ENCODE measurements around the gene EGFL7.

DNA sequence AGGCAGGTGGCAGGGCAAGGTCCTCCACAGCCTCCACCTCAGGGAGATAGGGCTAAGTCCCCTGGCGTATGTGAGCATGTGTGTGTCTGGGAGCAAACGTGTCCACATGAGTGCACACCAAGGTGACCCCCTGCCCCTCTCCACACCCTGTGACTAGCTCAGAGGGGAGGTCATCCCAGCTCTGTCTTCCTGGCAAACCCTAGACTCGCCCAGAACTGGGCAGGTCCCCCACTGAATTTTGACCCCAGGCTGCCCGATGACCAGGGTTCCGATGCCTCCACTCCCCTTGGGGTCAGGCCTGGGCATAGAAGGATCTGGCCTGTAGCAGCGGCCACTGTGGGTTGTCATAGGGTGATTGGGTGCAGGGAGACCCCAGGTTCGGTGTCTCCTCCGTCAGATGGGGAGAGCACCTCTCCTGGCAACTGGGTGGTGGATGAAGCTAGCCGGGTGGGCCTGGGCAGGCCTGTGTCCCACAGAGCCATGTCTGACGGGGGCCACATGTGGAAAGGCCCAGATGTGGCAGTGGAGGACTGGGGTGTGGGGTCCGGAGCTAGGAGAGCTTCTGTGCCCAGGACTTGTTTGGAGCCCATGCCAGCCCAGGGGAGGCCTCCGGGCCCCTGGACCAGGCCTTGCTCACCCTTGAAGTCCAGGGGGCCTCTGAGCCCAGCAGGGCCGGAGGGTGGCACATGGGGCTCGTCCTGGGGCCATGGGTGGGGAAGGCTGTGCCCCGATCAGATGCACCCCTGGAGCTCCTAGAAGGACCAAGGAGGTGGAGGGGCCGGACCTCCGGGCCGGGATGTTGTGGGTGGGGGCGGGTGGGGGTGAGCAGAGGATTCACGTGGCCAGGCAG, 55.9 kb downstream of the EGFL7 start:
- TF ChIP-seq, protein P1, sequence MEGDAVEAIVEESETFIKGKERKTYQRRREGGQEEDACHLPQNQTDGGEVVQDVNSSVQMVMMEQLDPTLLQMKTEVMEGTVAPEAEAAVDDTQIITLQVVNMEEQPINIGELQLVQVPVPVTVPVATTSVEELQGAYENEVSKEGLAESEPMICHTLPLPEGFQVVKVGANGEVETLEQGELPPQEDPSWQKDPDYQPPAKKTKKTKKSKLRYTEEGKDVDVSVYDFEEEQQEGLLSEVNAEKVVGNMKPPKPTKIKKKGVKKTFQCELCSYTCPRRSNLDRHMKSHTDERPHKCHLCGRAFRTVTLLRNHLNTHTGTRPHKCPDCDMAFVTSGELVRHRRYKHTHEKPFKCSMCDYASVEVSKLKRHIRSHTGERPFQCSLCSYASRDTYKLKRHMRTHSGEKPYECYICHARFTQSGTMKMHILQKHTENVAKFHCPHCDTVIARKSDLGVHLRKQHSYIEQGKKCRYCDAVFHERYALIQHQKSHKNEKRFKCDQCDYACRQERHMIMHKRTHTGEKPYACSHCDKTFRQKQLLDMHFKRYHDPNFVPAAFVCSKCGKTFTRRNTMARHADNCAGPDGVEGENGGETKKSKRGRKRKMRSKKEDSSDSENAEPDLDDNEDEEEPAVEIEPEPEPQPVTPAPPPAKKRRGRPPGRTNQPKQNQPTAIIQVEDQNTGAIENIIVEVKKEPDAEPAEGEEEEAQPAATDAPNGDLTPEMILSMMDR (conservative IDR thresholded peaks at IDR 0.05), result no peak
- TF ChIP-seq ZFX (IDR thresholded peaks at IDR 0.05), result no peak
